Occipital lobe (tissue), 2 donors: Measurements from ENCODE around the gene PRR5L. TPM values are rescaled to one million over a fixed set of nuclear protein-coding genes. Genes with fewer than 3 reads are reported as not detected.

Experiments
- DNase-seq: peaks from one replicate; lab custom pipeline; 2025; lab: John Stamatoyannopoulos, UW
- total RNA-seq: library from RNA; depleted of rRNA; stranded (reverse); fragments of >200 nt; gene quantifications from one replicate; pipeline ENCODE4 v1.2.3, GENCODE V29; 2014

Gene PRR5L
- total RNA-seq, 1 donor from 2014 or later: 3.1 TPM

GRCh38 chr11:36432738-36433137 lies 136.7 kb downstream of the PRR5L start:
- no peak for DNase-seq

GRCh38 chr11:36436064-36436463 lies 140.0 kb downstream of the PRR5L start:
- no peak for DNase-seq

GRCh38 chr11:36436589-36436988 lies 140.5 kb downstream of the PRR5L start:
- DNase-seq: no peak

GRCh38 chr11:36437413-36437812 lies 141.3 kb downstream of the PRR5L start:
- no peak for DNase-seq

- DNase-seq: no peak
Measured at GRCh38 chr11:36438126-36438525, 142.0 kb downstream of the PRR5L start.

- no peak for DNase-seq
Measured at GRCh38 chr11:36441610-36442208, 145.6 kb downstream of the PRR5L start.

GRCh38 chr11:36443661-36444060 lies 147.6 kb downstream of the PRR5L start:
- no peak for DNase-seq

- no peak for DNase-seq
Measured at GRCh38 chr11:36446135-36446534, 150.0 kb downstream of the PRR5L start.

- DNase-seq: no peak
Measured at GRCh38 chr11:36447514-36447913, 151.4 kb downstream of the PRR5L start.

GRCh38 chr11:36447947-36448346 lies 151.9 kb downstream of the PRR5L start:
- DNase-seq: no peak

- DNase-seq: no peak
Measured at GRCh38 chr11:36449561-36450096, 153.5 kb downstream of the PRR5L start.

GRCh38 chr11:36450110-36450572 lies 154.1 kb downstream of the PRR5L start:
- DNase-seq: no peak

- DNase-seq: no peak
Measured at GRCh38 chr11:36451045-36451444, 155.0 kb downstream of the PRR5L start.

- DNase-seq: no peak
Measured at GRCh38 chr11:36451681-36452080, 155.6 kb downstream of the PRR5L start.

GRCh38 chr11:36452236-36452940 lies 156.3 kb downstream of the PRR5L start:
- no peak for DNase-seq

- DNase-seq: no peak
Measured at GRCh38 chr11:36452961-36453360, 156.9 kb downstream of the PRR5L start.

GRCh38 chr11:36453678-36454077 lies 157.6 kb downstream of the PRR5L start:
- no peak for DNase-seq

GRCh38 chr11:36454551-36454940 lies 158.5 kb downstream of the PRR5L start:
- DNase-seq: no peak

GRCh38 chr11:36454941-36455631 lies 159.0 kb downstream of the PRR5L start:
- DNase-seq: no peak

- DNase-seq: peak; percentile 11
Measured at GRCh38 chr11:36455658-36456111, 159.6 kb downstream of the PRR5L start.

GRCh38 chr11:36456156-36456555 lies 160.1 kb downstream of the PRR5L start:
- no peak for DNase-seq
